ENCODE results near the gene PCYOX1L.

Gene PCYOX1L

DNA sequence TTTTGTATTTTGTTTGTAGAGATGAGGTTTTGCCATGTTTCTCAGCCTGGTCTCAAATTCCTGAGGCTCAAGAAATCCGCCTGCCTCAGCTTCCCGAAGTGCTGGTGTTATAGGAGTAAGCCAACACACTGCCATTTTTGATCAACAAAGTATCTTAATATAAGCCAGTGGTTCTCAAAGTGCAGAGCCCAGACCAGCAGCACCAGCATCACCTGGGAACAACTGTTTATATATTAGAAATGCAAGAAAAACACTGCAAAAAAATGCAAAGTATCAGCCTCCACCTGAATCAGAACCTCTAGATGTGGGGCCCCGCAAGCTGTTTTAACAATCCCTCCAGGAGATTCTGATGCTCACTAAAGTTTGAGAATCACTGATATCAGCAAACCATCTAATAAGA, 15.1 kb downstream of the PCYOX1L start:
- TF ChIP-seq EZH2phosphoT487 (IDR thresholded peaks at IDR 0.05; ENCODE audit: borderline replicate concordance): no peak
- TF ChIP-seq, protein P1, sequence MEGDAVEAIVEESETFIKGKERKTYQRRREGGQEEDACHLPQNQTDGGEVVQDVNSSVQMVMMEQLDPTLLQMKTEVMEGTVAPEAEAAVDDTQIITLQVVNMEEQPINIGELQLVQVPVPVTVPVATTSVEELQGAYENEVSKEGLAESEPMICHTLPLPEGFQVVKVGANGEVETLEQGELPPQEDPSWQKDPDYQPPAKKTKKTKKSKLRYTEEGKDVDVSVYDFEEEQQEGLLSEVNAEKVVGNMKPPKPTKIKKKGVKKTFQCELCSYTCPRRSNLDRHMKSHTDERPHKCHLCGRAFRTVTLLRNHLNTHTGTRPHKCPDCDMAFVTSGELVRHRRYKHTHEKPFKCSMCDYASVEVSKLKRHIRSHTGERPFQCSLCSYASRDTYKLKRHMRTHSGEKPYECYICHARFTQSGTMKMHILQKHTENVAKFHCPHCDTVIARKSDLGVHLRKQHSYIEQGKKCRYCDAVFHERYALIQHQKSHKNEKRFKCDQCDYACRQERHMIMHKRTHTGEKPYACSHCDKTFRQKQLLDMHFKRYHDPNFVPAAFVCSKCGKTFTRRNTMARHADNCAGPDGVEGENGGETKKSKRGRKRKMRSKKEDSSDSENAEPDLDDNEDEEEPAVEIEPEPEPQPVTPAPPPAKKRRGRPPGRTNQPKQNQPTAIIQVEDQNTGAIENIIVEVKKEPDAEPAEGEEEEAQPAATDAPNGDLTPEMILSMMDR (conservative IDR thresholded peaks at IDR 0.05; ENCODE audit: low read length): no peak
- no peak overlapping the region for H3K4me2 ChIP-seq (ENCODE audit: low read depth, low read length, poor library complexity, severe bottlenecking)
- no peaks in the 10 kb centered on the region for H3K36me3 ChIP-seq (ENCODE audit: insufficient read depth, low read length)
- H4K20me1 ChIP-seq (ENCODE audit: insufficient read depth, low read length, poor library complexity, severe bottlenecking): no peaks in the 10 kb centered on the region
- H3F3A ChIP-seq (ENCODE audit: low read depth): no peaks in the 10 kb centered on the region
- no peaks in the 10 kb centered on the region for H3K27me3 ChIP-seq (ENCODE audit: insufficient read depth, low read length, poor library complexity, severe bottlenecking)
- no peaks in the 10 kb centered on the region for H3K9me3 ChIP-seq (ENCODE audit: insufficient read depth, low read depth, low read length)
- H3K79me2 ChIP-seq (ENCODE audit: insufficient read depth, low read length): no peaks in the 10 kb centered on the region
- no peak overlapping the region for H3K9ac ChIP-seq (ENCODE audit: low read depth, low read length, poor library complexity, severe bottlenecking)
- H3K9me2 ChIP-seq (replicated peaks; ENCODE audit: low read depth, low read length): no peaks in the 10 kb centered on the region
- no peak overlapping the region for H2AFZ ChIP-seq (ENCODE audit: low read length)
- no peak overlapping the region for H3K4me3 ChIP-seq (ENCODE audit: low read length, poor library complexity, severe bottlenecking)
- H3K4me1 ChIP-seq (ENCODE audit: insufficient read depth, low read length, poor library complexity, severe bottlenecking): no peaks in the 10 kb centered on the region

DNA sequence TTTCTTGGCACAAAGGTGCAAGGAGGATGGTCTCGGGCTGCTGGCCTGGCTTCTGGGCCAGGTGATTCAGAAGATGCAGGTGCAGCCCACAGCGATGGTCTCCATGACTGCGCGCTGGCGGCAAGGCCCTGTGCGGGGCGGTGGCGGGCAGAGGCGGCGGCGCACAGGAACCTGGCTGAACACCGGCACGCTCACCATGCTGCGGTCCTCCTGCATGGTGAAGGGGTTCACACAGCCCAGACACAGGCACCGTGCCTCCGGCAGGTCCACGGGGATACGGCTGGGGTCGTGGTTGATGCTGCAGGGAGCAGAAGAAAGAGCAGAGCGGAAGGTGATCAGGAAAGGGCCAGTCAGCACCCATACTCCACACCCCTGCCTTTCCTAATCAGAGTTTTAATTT, 16.5 kb downstream of the PCYOX1L start:
- Histone ChIP-seq H3K4me2 (ENCODE audit: low read depth, low read length, poor library complexity, severe bottlenecking) (no peak overlapping the region), H2AFZ (ENCODE audit: low read length) (no peak overlapping the region), H3K36me3 (ENCODE audit: insufficient read depth, low read length) (no peaks in the 10 kb centered on the region), H3K4me1 (ENCODE audit: insufficient read depth, low read length, poor library complexity, severe bottlenecking) (no peaks in the 10 kb centered on the region), H3K9me2 (replicated peaks; ENCODE audit: low read depth, low read length) (no peaks in the 10 kb centered on the region), H3K9ac (ENCODE audit: low read depth, low read length, poor library complexity, severe bottlenecking) (no peak overlapping the region), H3K4me3 (ENCODE audit: low read length, poor library complexity, severe bottlenecking) (no peak overlapping the region), H3K27me3 (ENCODE audit: insufficient read depth, low read length, poor library complexity, severe bottlenecking) (no peaks in the 10 kb centered on the region), H3K9me3 (ENCODE audit: insufficient read depth, low read depth, low read length) (no peaks in the 10 kb centered on the region), H4K20me1 (ENCODE audit: insufficient read depth, low read length, poor library complexity, severe bottlenecking) (no peaks in the 10 kb centered on the region), H3F3A (ENCODE audit: low read depth) (no peaks in the 10 kb centered on the region), H3K79me2 (ENCODE audit: insufficient read depth, low read length) (no peaks in the 10 kb centered on the region)
- no peak for TF ChIP-seq EZH2phosphoT487 (IDR thresholded peaks at IDR 0.05; ENCODE audit: borderline replicate concordance)
- TF ChIP-seq, protein P1 (conservative IDR thresholded peaks at IDR 0.05; ENCODE audit: low read length): no peak

GRCh38 chr5:149374801-149375200, 17.0 kb downstream of the PCYOX1L start:
- TF ChIP-seq, protein P1 (conservative IDR thresholded peaks at IDR 0.05; ENCODE audit: low read length): no peak
- no peak for TF ChIP-seq EZH2phosphoT487 (IDR thresholded peaks at IDR 0.05; ENCODE audit: borderline replicate concordance)
- H4K20me1 ChIP-seq (ENCODE audit: insufficient read depth, low read length, poor library complexity, severe bottlenecking): no peaks in the 10 kb centered on the region
- no peaks in the 10 kb centered on the region for H3K79me2 ChIP-seq (ENCODE audit: insufficient read depth, low read length)
- no peaks in the 10 kb centered on the region for H3K27me3 ChIP-seq (ENCODE audit: insufficient read depth, low read length, poor library complexity, severe bottlenecking)
- no peak overlapping the region for H3K4me3 ChIP-seq (ENCODE audit: low read length, poor library complexity, severe bottlenecking)
- H2AFZ ChIP-seq (ENCODE audit: low read length): no peak overlapping the region
- no peak overlapping the region for H3K4me2 ChIP-seq (ENCODE audit: low read depth, low read length, poor library complexity, severe bottlenecking)
- H3K9me3 ChIP-seq (ENCODE audit: insufficient read depth, low read depth, low read length): no peaks in the 10 kb centered on the region
- H3F3A ChIP-seq (ENCODE audit: low read depth): no peaks in the 10 kb centered on the region
- H3K4me1 ChIP-seq (ENCODE audit: insufficient read depth, low read length, poor library complexity, severe bottlenecking): no peaks in the 10 kb centered on the region
- no peaks in the 10 kb centered on the region for H3K36me3 ChIP-seq (ENCODE audit: insufficient read depth, low read length)
- no peaks in the 10 kb centered on the region for H3K9me2 ChIP-seq (replicated peaks; ENCODE audit: low read depth, low read length)
- H3K9ac ChIP-seq (ENCODE audit: low read depth, low read length, poor library complexity, severe bottlenecking): no peak overlapping the region

All from Loucy (cell line).